ENCODE measurements around the gene KLHL18. TPM values are rescaled to one million over a fixed set of nuclear protein-coding genes. Genes with fewer than 3 reads are reported as not detected.
"Not testable (repeated sequence)": the region's sequence is repeated elsewhere in the genome, so short reads cannot be mapped to it uniquely, and the experiment has no call there.

The KLHL18 gene
- polyA plus RNA-seq, 2 donors: 22.6 to 28.9 TPM

DNA sequence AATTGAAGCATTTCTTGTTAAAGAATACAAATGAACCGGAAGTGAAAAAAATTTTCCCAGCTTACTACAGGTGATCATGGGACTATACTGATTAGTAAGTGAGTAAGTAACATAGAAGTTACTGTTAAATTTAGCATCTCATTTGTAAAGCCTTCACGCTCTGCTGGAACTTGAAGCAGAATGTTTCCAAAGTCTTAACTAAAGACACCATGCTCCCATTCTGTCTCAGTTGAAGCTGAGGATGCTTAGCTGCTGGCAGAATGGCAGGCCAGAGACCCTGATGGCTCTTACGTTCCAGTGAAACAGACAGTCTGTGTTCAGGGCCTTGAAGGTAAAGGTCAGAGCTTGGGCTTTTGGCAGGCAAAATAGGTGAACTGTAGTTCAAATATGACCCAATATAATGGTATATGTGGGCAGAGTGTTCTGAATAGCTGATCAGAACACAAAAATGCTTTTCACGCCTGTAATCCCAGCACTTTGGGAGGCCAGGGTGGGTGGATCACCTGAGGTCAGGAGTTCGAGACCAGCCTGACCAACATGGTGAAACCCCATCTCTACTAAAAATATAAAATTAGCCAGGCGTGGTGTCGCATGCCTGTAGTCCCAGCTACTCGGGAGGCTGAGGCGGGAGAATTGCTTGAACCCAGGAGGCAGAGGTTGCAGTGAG lies 9.1 kb downstream of the KLHL18 start:
- H3K36me3 ChIP-seq (ENCODE audit: control insufficient read depth in 2 of 2, insufficient read depth in 2 of 2, low read length in 1 of 2); H3K4me3 ChIP-seq (ENCODE audit: low read depth in 1 of 2, low read length in 2 of 2); H3K4me1 ChIP-seq (ENCODE audit: control insufficient read depth in 2 of 2, insufficient read depth in 2 of 2, low read length in 1 of 2); H3K27me3 ChIP-seq (ENCODE audit: control insufficient read depth in 1 of 2, insufficient read depth in 2 of 2, low read length in 2 of 2); H3K9me3 ChIP-seq (ENCODE audit: control insufficient read depth in 2 of 2, insufficient read depth in 1 of 2, low read depth in 1 of 2, low read length in 1 of 2); H3K27ac ChIP-seq (ENCODE audit: low read depth in 2 of 2, low read length in 1 of 2): not testable (repeated sequence)
- WGBS, 2 donors: 94% methylated on average over 9 of the region's 9 CpGs

DNA sequence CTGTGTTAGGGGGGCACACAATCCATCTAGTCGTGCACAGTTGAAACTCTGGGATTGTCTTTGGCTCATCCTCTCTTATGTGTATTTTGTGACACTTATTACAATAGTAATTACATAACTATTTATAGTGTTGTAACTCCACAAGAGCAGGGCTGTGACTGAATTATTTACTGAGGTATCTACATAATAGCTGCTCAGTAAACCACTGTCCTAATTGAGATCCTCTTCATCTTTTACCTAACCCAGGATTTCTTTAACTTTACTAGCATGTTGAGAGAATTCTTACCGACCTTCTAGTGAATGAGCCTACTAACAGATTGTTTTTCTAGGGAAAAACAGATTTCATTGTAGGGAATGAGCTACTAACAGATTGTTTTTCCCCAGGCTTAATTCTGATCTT lies 11.1 kb downstream of the KLHL18 start:
- WGBS, 2 donors: 87 to 91% methylated on average over 2 of the region's 2 CpGs
- H3K27me3 ChIP-seq (ENCODE audit: control insufficient read depth in 1 of 2, insufficient read depth in 2 of 2, low read length in 2 of 2): no peaks in the 10 kb centered on the region
- H3K9me3 ChIP-seq (ENCODE audit: control insufficient read depth in 2 of 2, insufficient read depth in 1 of 2, low read depth in 1 of 2, low read length in 1 of 2): no peaks in the 10 kb centered on the region
- H3K4me1 ChIP-seq (ENCODE audit: control insufficient read depth in 2 of 2, insufficient read depth in 2 of 2, low read length in 1 of 2): peaks cover 3% of the 10 kb centered on the region in 2 donors
- no peak overlapping the region for H3K27ac ChIP-seq (ENCODE audit: low read depth in 2 of 2, low read length in 1 of 2)
- no peak overlapping the region for H3K4me3 ChIP-seq (ENCODE audit: low read depth in 1 of 2, low read length in 2 of 2)
- H3K36me3 ChIP-seq (ENCODE audit: control insufficient read depth in 2 of 2, insufficient read depth in 2 of 2, low read length in 1 of 2): peaks cover 0 to 3% of the 10 kb centered on the region in 2 donors

DNA sequence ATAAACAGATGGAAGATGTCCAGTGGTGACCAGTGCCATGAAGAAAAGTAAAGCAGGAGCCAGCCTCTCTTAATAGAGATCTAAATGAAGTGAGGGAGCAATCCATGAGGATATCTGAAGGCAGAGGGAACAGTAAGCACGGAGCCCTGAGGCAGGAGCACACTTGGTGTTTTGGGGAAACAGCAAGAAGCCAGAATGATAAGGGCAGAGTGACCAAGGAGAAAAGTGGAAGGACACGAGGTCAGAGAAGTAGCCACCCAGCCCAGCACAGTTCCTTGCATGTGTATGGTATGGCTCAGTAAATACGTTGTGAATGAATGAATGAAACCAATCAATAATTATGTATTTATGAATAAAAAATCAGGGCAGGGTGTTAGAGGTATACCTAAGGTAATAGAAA lies 11.6 kb downstream of the KLHL18 start:
- H3K4me3 ChIP-seq (ENCODE audit: low read depth in 1 of 2, low read length in 2 of 2): no peak overlapping the region
- H3K36me3 ChIP-seq (ENCODE audit: control insufficient read depth in 2 of 2, insufficient read depth in 2 of 2, low read length in 1 of 2): peaks cover 0 to 3% of the 10 kb centered on the region in 2 donors
- H3K9me3 ChIP-seq (ENCODE audit: control insufficient read depth in 2 of 2, insufficient read depth in 1 of 2, low read depth in 1 of 2, low read length in 1 of 2): no peaks in the 10 kb centered on the region
- 85 to 91% methylated on average over 3 of the region's 3 CpGs for WGBS, 2 donors
- no peak overlapping the region for H3K27ac ChIP-seq (ENCODE audit: low read depth in 2 of 2, low read length in 1 of 2)
- peaks cover 3% of the 10 kb centered on the region in 2 donors for H3K4me1 ChIP-seq (ENCODE audit: control insufficient read depth in 2 of 2, insufficient read depth in 2 of 2, low read length in 1 of 2)
- no peaks in the 10 kb centered on the region for H3K27me3 ChIP-seq (ENCODE audit: control insufficient read depth in 1 of 2, insufficient read depth in 2 of 2, low read length in 2 of 2)

DNA sequence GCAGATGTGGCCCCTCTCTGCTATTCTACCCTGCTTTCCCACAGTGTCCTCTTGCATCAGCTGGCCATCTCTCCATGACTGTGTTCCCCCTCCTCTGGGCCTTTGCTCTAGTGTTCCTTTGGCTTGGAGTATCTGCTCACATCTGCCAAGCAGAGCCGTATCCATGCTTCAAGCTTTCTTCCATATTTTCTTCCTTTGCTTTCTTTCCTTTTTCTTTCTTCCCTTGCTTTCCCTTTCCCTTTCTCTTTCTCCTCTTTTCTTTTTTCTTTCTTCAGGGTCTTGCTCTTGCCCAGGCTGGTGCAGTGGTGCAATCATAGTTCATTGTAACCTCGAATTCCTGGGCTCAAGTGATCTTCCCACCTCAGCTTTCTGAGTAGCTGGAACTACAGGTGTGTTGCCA lies 12.6 kb downstream of the KLHL18 start:
- Histone ChIP-seq H3K27ac (ENCODE audit: low read depth in 2 of 2, low read length in 1 of 2) (no peak overlapping the region), H3K4me1 (ENCODE audit: control insufficient read depth in 2 of 2, insufficient read depth in 2 of 2, low read length in 1 of 2) (peaks cover 3% of the 10 kb centered on the region in 2 donors), H3K4me3 (ENCODE audit: low read depth in 1 of 2, low read length in 2 of 2) (no peak overlapping the region), H3K9me3 (ENCODE audit: control insufficient read depth in 2 of 2, insufficient read depth in 1 of 2, low read depth in 1 of 2, low read length in 1 of 2) (no peaks in the 10 kb centered on the region), H3K36me3 (ENCODE audit: control insufficient read depth in 2 of 2, insufficient read depth in 2 of 2, low read length in 1 of 2) (peaks cover 0 to 3% of the 10 kb centered on the region in 2 donors), H3K27me3 (ENCODE audit: control insufficient read depth in 1 of 2, insufficient read depth in 2 of 2, low read length in 2 of 2) (no peaks in the 10 kb centered on the region)
- WGBS, 2 donors: 80 to 85% methylated on average over 2 of the region's 2 CpGs

DNA sequence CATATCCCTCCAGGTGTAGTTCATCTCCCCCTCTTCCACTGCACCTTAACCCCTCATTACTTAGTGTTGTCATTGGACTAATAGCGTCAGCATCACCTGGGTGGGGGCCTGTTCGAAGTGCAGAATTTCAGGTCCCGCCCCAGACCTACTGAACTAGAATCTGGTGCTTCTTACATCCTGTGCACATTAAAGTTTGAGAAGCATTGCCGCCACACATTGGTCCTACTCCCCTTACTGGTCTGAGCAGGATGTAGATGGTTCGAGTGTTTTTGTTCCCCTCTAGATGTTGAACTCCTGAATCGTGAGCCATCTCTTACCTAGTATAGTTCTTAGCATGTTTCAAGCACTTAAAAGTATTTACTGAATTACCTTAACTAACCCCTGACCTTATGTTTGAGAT lies 13.2 kb downstream of the KLHL18 start:
- no peak overlapping the region for H3K27ac ChIP-seq (ENCODE audit: low read depth in 2 of 2, low read length in 1 of 2)
- 92 to 93% methylated on average over 6 of the region's 6 CpGs for WGBS, 2 donors
- no peaks in the 10 kb centered on the region for H3K9me3 ChIP-seq (ENCODE audit: control insufficient read depth in 2 of 2, insufficient read depth in 1 of 2, low read depth in 1 of 2, low read length in 1 of 2)
- no peak overlapping the region for H3K4me3 ChIP-seq (ENCODE audit: low read depth in 1 of 2, low read length in 2 of 2)
- peaks cover 0 to 3% of the 10 kb centered on the region in 2 donors for H3K4me1 ChIP-seq (ENCODE audit: control insufficient read depth in 2 of 2, insufficient read depth in 2 of 2, low read length in 1 of 2)
- no peaks in the 10 kb centered on the region for H3K36me3 ChIP-seq (ENCODE audit: control insufficient read depth in 2 of 2, insufficient read depth in 2 of 2, low read length in 1 of 2)
- no peaks in the 10 kb centered on the region for H3K27me3 ChIP-seq (ENCODE audit: control insufficient read depth in 1 of 2, insufficient read depth in 2 of 2, low read length in 2 of 2)

DNA sequence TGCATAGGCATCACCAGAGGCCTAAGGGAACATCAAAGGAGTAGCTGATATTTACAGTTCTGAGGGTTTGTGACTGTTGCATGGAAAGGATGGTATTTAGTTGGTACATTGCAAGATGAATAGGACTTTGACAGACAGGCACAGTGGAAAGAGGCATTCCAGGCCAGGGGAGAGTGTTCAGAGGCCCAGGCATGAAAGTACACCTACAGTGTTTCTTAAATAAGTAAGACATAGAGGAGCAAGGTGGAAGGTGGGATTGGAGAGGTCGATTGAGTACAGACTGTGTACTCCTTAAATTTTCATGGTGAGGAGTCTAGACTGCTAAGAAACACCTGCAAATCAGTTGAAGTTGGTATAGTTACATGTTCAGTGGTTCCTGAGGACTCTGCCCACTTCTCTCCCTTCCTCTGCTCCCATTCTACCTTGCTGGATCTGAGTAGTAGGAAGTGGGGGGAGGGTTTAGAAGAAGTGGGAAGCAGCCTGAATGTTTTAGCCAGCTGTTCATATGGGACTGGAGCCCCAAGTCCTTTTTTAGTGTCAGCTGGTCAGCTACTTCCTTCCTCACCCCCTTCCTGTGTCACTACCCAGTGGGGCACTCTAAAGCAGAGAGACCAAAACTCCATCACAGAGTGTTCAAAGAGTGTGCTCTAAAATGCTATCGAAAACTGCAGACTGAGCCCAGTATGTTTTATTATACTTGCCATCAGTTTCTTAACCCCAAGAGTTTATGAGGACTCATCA lies 14.0 kb downstream of the KLHL18 start:
- WGBS, 2 donors: 81 to 84% methylated on average over 2 of the region's 2 CpGs
- H3K27ac ChIP-seq (ENCODE audit: low read depth in 2 of 2, low read length in 1 of 2): no peak overlapping the region
- no peaks in the 10 kb centered on the region for H3K27me3 ChIP-seq (ENCODE audit: control insufficient read depth in 1 of 2, insufficient read depth in 2 of 2, low read length in 2 of 2)
- H3K9me3 ChIP-seq (ENCODE audit: control insufficient read depth in 2 of 2, insufficient read depth in 1 of 2, low read depth in 1 of 2, low read length in 1 of 2): no peaks in the 10 kb centered on the region
- peaks cover 0 to 3% of the 10 kb centered on the region in 2 donors for H3K4me1 ChIP-seq (ENCODE audit: control insufficient read depth in 2 of 2, insufficient read depth in 2 of 2, low read length in 1 of 2)
- H3K36me3 ChIP-seq (ENCODE audit: control insufficient read depth in 2 of 2, insufficient read depth in 2 of 2, low read length in 1 of 2): no peaks in the 10 kb centered on the region
- H3K4me3 ChIP-seq (ENCODE audit: low read depth in 1 of 2, low read length in 2 of 2): no peak overlapping the region

DNA sequence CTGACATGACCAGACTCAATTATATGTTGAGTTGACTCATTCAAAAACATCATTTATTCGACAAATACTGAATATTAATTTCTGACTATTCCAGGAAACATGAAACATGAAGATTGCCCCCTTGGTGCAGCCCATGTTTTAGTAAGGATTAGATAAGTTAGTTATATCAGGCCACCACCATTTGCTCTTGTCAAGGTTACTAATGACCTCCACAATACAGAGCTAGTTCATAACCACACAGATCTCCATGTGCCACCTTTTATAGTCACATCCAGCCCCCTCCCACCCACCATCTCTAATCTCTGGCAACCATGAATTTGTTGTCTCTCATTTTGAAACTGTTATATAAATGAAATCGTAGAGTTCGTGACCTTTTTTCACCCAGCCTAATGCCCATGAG lies 15.7 kb downstream of the KLHL18 start:
- Histone ChIP-seq H3K27me3 (ENCODE audit: control insufficient read depth in 1 of 2, insufficient read depth in 2 of 2, low read length in 2 of 2) (no peaks in the 10 kb centered on the region), H3K4me3 (ENCODE audit: low read depth in 1 of 2, low read length in 2 of 2) (no peak overlapping the region), H3K36me3 (ENCODE audit: control insufficient read depth in 2 of 2, insufficient read depth in 2 of 2, low read length in 1 of 2) (no peaks in the 10 kb centered on the region), H3K9me3 (ENCODE audit: control insufficient read depth in 2 of 2, insufficient read depth in 1 of 2, low read depth in 1 of 2, low read length in 1 of 2) (no peaks in the 10 kb centered on the region), H3K27ac (ENCODE audit: low read depth in 2 of 2, low read length in 1 of 2) (no peak overlapping the region), H3K4me1 (ENCODE audit: control insufficient read depth in 2 of 2, insufficient read depth in 2 of 2, low read length in 1 of 2) (peaks cover 0 to 3% of the 10 kb centered on the region in 2 donors)
- WGBS, 2 donors: 92% methylated on average over 3 of the region's 3 CpGs

DNA sequence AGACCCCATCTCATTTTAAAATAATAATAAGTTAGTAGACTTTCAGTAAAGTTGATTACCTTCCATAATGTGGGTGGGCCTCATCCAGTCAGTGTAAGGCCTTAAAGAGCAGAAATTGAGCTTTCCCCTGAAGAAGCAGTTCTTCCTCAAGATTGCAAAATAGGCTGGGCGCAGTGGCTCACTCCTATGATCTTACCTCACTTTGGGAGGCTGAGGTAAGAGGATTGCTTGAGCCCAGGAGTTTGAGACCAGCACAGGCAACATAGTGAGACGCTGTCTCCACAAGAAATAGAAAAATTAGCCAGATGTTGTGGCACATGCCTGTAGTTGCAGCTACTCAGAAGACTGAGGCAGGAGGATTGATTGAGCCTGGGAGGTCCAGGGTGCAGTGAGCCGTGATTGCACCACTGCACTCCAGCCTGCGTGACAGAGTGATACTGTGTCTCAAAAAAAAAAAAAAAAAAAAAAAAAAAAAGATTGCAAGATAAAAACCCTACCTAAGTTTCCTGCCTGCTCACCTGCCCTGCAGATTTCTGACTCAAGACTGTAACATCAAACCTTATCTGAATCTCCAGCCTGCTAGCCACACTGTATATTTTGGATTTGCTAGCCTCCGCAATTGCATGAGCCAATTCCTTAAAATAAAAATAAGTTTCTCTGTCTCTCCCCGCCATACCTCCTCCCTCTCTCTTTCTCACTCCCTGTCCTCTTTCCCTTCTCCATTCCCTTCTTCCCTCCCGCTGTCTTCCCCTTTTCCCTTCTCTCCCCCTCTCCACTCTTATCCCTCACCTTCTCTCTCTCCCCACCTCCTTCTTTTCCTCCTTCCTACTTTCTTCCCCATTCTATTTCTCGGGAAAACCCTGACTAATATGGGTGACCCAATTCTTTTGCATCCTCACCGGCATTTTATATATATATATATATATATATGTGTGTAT lies 16.9 kb downstream of the KLHL18 start:
- 90 to 96% methylated on average over 9 of the region's 9 CpGs for WGBS, 2 donors
- H3K9me3 ChIP-seq (ENCODE audit: control insufficient read depth in 2 of 2, insufficient read depth in 1 of 2, low read depth in 1 of 2, low read length in 1 of 2): no peaks in the 10 kb centered on the region
- no peaks in the 10 kb centered on the region for H3K27me3 ChIP-seq (ENCODE audit: control insufficient read depth in 1 of 2, insufficient read depth in 2 of 2, low read length in 2 of 2)
- no peak overlapping the region for H3K27ac ChIP-seq (ENCODE audit: low read depth in 2 of 2, low read length in 1 of 2)
- H3K4me3 ChIP-seq (ENCODE audit: low read depth in 1 of 2, low read length in 2 of 2): no peak overlapping the region
- H3K4me1 ChIP-seq (ENCODE audit: control insufficient read depth in 2 of 2, insufficient read depth in 2 of 2, low read length in 1 of 2): peaks cover 0 to 3% of the 10 kb centered on the region in 2 donors
- no peaks in the 10 kb centered on the region for H3K36me3 ChIP-seq (ENCODE audit: control insufficient read depth in 2 of 2, insufficient read depth in 2 of 2, low read length in 1 of 2)

DNA sequence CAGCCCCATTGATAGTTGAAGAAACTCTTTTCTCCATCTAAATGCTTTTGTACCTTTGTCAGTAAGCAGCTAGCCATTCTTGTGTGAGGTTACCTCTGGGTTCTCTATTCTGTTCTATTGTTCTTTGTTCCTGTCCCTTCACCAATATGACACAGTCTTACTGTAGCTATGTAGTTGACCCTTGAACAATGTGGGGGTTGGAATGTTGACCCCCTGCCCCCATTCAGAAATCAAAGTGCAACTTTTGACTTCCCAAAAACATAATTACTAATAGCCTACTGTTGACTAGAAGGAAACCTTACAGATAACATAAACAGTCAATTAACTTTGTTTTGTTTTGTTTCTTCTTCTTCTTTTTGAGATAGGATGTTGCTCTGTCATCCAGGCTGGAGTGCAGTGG lies 18.7 kb downstream of the KLHL18 start:
- Histone ChIP-seq H3K9me3 (ENCODE audit: control insufficient read depth in 2 of 2, insufficient read depth in 1 of 2, low read depth in 1 of 2, low read length in 1 of 2) (no peaks in the 10 kb centered on the region), H3K36me3 (ENCODE audit: control insufficient read depth in 2 of 2, insufficient read depth in 2 of 2, low read length in 1 of 2) (no peaks in the 10 kb centered on the region), H3K27ac (ENCODE audit: low read depth in 2 of 2, low read length in 1 of 2) (no peak overlapping the region), H3K27me3 (ENCODE audit: control insufficient read depth in 1 of 2, insufficient read depth in 2 of 2, low read length in 2 of 2) (no peaks in the 10 kb centered on the region), H3K4me1 (ENCODE audit: control insufficient read depth in 2 of 2, insufficient read depth in 2 of 2, low read length in 1 of 2) (peaks cover 0 to 3% of the 10 kb centered on the region in 2 donors), H3K4me3 (ENCODE audit: low read depth in 1 of 2, low read length in 2 of 2) (no peak overlapping the region)
